Activated naive CD8-positive, alpha-beta T cell treated with anti-CD3 and anti-CD28 coated beads, Interleukin-2, amount 50 U/mL, for 16 hours (primary cell): Measurements from ENCODE around the gene JMJD1C.

Experiments
- DNase-seq: peaks from one replicate; pipeline ENCODE4 v3.0.0-alpha.2; 2020; ENCODE audit warnings: low read depth, low spot score

Gene JMJD1C

DNA sequence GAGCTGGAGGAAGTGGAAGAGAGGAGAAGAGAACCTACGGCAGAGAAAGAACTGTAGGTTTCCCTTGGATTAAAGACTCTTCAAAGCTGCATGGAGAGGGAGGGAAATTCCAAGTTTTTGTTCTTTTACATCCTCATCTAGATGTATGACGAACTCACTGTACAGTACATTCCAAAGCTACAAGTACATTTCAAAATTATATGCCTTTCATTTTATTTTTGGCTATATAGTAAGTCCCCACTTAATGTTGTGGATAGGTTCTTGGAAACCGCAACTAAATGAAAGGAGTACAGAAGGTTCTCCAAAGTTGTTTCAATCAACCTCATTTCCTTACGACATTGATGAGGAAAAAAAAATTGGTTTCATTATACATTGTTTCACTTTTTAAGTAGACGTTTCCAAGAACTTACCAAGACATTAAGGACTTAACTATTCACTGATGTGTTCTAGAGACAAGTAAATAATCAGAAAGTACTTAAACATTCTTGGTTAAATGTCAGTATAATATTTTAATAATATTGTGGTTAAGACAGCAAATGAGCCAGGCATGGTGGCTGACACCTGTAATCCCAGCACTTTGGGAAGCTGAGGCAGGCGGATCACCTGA is 16.1 kb upstream of the JMJD1C start:
- DNase-seq: no peak

DNA sequence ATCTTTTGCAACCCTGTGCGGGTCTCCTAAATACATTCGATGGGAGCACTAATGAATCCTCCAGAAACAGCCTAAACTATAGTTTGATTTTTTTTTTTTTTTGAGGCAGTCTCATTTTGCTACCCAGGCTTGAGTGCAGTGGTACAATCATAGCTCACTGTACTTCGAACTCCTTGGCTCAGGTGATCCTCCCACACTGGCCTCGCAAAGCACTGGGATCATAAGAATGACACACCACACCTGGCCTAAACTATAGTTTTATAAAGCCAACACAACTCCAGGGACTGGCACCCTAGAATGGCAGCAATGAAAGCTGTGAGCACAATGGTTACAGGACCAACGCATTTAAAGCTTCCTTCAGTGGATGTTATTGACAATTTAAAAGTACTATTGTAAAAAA is 14.5 kb upstream of the JMJD1C start:
- DNase-seq: no peak

DNA sequence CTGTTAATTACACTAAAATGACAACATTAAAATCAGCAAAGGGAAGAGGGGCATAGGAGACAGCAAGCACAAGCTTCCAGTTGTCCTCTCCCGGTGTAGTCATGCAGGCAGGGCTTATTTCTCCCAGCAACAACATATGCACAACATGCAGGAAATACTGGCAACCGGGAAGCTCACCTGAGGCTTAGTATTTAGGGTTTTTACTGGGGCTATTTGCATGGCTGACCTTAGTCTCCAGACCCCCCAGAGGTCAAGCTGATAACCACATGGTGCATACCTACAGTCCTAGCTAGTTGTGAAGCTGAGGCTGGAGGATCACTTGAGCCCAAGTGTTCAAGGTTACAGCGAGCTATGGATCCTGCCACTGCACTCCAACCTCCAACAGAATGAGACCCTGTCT is 12.8 kb upstream of the JMJD1C start:
- no peak for DNase-seq

DNA sequence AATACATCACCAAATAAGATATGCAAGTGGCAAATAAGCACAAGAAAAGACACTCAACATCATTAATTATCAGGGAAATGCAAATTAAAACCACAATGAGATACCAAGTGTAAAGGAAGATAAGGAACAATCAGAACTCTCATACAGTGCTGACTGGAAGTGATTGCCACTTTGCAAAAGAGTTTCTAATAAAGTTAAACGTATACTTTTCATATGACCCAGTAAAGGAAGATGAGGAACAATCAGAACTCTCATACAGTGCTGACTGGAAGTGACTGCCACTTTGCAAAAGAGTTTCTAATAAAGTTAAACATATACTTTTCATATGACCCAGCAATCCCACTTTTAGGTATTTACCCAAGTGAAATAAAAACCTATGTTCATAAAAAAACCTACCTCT is 12.2 kb upstream of the JMJD1C start:
- DNase-seq: no peak

DNA sequence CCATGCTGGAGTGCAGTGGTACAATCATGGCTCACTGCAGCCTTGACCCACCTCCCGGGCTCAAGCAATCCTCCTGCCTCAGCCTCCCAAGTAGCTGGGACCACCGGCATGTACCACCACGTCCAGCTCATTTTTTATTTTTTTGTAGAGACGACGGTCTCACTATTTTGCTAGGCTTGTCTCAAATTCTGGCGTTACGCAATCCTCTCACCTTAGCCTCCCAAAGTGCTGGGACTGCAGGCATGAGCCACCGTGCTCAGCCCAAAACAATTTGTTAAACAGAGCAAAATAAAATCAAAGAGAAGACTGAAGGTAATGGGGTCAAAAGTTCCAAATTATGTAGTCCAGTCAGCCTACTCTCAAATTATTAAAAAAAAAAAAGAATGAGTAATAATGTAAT is 8.7 kb upstream of the JMJD1C start:
- no peak for DNase-seq

DNA sequence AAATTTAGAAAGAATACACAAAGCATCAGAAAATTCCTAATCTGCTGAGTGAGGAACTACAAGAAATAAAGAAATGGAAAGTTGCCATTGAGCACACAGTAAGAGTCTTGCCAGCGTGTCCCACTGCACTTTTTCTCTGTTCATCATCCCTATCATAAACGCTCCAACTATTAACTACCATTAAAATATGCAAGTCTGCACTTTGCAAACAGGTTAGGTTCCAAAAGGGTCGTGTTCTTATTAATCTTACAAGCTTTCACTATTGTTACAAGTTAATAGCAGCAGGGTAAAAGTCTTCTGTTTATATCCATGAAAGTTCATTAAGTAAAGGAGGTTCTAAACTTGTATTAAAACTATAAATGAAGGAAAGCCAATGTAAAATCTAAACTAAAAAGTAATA is 5.2 kb upstream of the JMJD1C start:
- DNase-seq: no peak

DNA sequence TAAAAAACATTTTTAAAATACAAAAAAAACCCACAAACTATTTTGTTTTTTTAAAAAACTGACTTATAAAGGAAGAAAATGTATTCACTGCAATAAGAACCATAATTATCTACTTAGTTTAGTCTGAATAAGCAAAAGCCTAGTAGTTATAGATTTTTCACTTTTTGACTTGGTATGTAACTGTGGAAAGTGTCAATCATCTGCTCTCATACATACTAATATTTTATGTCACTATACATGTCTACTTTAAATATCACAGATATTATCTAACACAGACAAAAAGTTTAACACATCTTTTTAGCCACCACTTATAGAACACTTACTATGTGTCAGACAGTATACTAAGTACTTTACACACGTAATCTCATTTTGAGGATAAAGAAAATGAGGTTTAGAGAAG is 3.2 kb upstream of the JMJD1C start:
- no peak for DNase-seq

DNA sequence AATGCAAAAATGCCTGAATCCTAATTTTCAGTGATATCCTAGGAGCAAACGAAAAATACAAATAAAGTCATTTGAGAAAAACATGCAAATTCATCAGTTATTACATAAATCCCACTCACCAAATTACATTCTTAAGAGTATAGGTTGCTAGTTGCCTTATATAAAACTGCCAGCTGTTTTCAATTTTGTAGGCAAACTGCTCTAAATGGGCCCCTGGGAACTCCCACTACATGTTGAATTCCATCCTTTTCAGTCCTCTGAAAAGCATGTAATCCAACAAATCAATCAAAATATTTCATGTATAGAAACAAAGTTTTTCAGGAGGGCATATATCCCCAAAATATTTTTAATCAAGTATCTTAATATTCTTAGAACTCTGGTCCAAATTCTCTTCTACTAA is 2.1 kb upstream of the JMJD1C start:
- DNase-seq: no peak

DNA sequence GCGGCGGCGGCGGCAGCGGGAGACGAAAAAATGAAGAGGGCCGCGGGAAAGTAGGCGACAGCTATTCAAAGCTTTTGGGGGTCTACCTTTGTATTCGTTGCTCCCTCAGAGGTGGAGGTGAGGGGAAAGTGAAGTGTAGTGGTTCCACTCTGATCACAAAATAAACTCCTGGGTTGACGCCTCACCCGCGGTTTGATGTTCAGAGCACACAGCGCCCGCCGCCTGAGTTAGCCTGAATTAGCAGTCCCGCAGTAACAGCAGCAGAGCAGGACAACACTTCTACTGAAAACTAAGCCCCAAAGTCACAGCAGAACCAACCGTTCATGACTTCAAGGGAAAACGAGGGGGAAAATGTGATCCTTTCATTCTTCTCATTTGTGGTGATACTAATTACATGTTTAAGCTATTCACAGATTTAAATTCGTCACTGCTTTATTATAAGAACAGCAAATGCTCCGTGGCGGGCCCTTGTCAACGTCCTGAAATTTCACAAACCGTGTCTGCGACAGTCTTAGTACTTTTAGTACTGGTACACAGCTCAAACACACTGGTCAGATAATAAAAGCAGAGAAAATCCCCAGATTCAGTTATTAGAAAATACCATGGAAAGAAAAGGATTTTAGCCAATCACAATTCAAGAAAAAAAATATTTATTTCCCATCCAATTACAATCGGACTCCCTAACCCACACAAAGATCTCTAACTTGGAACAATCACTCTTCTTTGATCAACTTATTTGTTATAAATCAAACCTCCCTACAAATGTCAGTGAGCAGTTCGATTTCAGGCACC is 563 bp upstream of the JMJD1C start:
- no peak for DNase-seq

DNA sequence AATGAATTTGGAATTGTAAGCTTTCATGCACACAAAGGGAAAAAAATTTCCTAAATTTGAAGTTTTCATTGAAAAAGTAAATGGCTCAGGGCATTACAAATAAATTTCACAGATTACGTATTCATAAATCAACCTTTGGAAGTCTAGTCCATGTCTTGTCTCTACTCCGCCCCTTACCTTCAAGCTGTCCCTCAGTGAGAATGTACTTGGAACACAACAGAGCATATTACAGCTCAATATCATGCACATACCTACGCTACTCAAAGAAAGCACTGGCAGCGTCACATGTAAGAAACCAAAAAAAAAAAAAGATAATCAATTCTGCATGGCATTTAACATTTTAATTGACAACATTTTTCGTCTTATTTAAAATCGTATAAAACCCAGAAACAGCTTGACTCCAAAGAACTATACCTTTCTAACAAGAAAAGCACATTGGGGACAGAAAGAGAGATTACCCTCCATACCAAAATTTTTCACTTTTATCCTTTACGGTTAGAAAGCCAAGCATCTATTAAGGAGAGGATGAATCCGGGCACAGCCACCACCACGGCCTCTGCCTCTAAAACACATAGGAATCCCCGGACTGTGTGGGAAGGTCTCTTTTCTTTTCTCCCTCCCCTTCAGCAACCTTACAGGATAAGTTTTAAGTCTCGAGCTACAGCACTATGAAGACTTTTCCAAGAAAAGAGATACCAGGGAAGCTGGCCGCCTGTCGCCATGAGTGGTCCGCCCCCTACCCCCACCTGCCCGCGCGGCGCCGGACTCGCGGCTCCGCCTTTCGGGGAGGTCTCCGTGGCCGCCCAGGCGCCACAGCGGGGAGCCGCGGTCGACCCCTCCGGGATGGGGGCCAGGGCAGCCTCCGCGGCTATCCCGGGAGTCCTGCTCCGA is 1.1 kb downstream of the JMJD1C start:
- peak; percentile 2 for DNase-seq

DNA sequence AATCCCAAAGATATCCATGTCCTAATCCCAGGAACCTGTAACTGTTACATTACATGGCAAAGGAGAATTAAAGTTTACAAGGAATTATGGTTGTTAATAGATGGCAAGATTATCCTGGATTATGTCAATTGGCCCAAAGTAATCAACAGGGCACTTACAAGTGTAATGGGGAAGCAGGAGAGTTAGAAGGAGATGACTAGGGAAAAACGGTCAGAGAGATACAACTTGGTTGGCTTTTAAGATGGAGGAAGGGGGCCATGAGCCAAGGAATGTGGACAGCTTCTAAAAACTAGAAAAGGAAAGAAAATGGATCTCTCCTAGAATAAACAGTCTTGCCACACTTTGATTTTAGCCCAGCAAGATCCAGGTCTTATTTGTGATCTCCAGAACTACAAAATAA is 3.3 kb downstream of the JMJD1C start:
- no peak for DNase-seq

DNA sequence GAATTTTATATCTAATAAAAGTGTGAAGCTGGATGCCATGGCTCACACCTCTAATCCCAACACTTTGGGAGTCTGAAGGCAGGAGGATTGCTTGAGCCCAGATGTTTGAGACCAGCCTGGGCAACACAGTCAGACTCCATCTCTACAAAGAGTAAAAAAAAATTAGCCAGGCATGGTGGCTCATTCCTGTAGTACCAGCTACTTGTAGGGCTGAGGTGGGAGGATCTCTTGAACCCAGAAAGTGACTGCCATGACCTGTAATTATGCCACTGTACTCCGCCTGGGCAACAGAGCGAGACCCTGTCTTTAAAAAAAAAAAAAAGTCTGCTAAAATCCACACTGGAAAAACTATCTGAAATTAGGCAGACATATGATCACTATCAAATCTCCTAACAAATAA is 7.6 kb downstream of the JMJD1C start:
- DNase-seq: no peak

DNA sequence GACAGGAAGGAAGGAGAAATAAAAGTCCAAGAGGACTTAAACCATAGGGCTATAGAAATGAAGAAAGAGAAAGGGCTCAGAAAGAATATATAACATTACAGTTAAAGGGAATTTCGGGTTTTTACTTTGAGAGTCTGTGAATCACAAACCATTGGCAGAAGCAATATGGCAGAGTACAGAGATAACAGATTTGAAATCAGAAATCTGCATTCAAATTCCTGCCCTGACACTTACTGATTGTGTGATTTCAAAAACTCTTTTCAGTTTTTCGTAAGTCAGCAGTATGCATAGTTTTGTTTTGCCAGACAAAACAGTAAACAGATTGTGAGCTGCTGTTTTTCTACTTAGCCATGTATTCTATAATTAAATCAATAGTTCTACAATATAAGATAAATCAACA is 8.2 kb downstream of the JMJD1C start:
- no peak for DNase-seq

DNA sequence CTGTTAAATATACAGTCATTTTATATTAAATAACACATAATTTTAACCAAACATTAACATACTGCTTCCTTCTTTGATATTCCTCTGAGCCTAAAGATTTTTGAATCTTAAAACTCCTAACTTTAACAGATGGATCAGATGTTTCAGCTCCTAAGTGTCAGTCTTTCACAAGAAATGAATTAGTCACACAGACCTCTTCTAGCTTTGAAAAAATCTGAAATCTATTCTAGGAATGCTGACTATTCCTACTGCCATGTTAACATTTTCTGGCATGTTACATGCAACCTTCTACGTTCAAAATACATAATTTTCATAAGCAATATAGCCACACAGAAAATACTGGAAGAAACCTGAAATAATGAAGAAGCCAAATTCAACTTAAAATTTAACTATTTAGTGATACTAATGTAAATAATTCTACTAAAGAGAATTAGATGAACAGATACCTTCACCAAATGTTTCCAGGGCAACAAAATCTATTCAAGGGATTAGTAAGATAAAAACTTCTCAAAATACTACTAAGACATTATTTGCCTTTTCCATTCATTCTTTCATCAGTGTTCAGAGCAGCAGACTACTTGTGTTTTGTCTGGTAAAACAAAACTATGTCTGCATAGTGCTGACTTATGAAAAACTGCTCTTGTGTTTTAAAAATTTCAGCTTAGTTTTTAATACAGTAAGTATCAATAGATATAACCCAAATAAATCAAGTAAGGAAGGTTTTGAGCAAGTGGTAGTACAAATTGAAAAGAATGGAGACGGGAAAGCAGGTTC is 9.2 kb downstream of the JMJD1C start:
- no peak for DNase-seq

DNA sequence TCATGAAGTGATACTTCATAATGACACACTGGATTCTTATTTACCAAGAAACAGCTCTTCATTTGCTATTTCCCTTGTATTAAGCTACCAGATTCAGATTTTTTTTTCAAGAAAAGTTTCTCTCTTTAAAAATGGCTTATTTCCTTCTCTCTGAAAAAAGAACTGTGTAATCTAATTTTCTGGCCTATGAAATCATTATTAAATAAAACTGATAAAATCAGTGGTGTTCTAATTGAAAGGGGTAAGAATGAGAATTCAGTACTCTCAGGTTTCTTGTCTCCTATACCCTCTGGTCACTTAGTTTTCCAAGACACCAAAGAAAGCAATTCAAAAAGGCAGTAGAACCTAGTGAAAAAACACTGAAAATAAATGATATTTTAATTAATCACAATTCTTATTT is 10.3 kb downstream of the JMJD1C start:
- DNase-seq: no peak

DNA sequence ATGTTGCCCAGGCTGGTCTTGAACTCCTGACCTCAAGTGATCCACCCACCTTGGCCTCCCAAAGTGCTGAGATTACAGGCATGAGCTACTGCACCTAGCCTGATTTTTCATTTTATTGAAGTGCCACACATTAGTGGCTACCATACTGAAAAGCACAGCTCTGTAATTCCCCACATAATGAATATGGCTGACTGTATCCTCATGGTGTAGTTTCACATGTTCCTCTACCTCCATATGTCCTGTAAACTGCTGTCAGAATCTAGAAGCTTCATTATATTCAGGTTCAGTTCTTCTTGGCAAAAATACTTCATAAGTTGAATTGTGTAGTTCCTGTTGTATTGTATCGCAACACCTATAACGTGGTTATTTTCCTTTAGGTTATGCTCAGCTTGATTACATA is 11.1 kb downstream of the JMJD1C start:
- no peak for DNase-seq

DNA sequence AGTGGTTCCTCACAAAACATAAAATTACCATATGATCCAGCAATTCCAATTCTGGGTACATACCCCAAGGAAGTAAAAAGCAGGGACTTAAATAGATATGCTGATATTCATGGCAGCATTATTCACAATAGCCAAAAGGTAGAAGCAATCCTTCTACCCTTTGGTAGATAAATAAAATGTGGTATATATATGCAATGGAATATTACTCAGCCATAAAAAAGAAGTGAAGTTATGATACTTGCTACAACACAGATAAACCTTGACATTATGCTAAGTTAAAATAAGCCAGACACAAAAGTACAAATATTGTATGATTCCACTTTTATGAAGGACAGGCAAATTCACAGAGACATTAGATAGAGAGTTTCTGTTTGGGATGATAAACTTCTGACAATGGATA is 13.3 kb downstream of the JMJD1C start:
- DNase-seq: no peak

DNA sequence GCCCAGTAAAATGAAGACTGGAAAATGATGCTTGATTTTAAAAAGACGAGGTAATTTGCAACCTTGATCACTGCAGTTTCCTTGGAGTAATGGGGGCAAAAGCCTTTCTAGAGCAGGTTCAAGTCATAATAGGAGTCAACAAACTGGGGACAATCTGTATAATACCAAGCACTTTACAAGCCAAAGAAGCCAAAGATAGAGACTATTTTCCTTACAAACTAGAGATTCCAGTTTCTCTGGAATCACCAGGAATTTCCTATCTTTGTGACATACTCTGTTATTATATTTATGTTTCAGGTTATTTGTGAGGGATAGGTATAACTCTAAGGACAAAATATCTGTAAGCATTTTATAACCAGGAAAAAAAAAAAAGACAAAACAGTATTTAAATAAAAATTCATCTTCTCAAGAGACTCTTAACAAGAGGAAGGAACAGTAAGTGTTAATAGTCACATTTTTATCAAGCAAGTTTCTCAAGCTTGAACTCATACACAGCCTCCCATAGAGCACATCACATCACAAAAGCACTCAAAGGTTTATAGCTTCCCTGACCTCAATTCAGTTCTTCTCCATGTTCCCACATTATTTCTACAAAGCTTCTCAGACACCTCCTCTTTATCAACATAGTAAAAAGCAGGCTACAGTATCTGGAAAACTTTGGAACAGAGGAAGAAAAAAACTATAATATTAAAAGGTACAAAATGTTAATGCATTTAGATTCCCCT is 18.9 kb downstream of the JMJD1C start:
- no peak for DNase-seq

DNA sequence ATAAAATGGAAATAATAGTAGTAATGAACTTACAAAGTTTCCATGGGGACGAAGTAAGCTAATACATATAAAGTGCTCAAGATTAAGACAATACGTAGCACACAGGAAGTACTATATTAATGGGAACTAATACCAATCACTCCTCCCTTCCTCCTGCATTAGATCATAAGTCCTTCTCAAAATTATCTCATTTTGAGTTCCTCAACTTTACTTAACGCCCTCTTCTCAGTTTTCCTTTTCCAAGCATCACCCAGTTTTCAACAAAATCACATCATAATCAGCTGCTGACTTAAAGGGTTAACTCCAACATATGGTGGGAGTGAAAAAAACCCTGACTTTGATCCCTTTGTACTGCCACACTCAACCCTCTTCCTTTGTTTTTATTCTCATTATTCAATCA is 24.4 kb downstream of the JMJD1C start:
- no peak for DNase-seq

DNA sequence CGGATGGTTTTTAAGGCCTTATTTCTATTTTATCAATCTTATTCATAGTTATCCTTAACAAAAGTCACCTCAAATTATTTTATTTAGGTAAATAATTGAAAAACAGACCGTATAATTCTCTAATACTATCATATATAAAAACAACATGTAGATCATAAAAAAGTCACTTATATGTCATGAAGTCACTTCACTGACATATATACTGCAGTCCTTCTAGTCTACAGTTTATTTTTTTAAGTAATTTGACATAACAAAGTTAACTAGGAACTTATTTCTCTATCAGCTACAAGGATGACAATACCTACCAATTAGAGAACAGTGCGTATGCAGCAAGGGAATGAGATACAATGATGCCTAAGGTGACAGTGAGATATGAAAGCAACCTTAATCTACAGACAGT is 26.2 kb downstream of the JMJD1C start:
- DNase-seq: no peak
